Suprapubic skin (tissue), 4 donors: ENCODE results near the gene ERP29. TPM values are rescaled to one million over a fixed set of nuclear protein-coding genes. Genes with fewer than 3 reads are reported as not detected.

ENCODE experiments used
- DNase-seq, 2 donors: peaks; one replicate each; pipeline ENCODE4 v3.0.0-alpha.2; 2019; ENCODE audit warnings: low spot score in 2 of 2
- H3K27ac ChIP-seq: fragments of 200-600 bp; sonication (generic); one replicate; pipeline ENCODE4 v1.5.1; 2019
- H3K27me3 ChIP-seq: fragments of 200-600 bp; sonication (generic); one replicate; pipeline ENCODE4 v1.5.1; 2019
- H3K36me3 ChIP-seq: fragments of 200-600 bp; sonication (generic); one replicate; pipeline ENCODE4 v1.5.1; 2019
- H3K4me1 ChIP-seq: fragments of 200-600 bp; sonication (generic); one replicate; pipeline ENCODE4 v1.5.1; 2019
- H3K4me3 ChIP-seq: fragments of 200-600 bp; sonication (generic); one replicate; pipeline ENCODE4 v1.5.1; 2019; ENCODE audit warnings: mild to moderate bottlenecking
- H3K9me3 ChIP-seq: fragments of 200-600 bp; sonication (generic); one replicate; pipeline ENCODE4 v1.5.1; 2019
- CTCF ChIP-seq, 2 donors: fragments of 200-600 bp in 1 of 2; fragments of 450-650 bp in 1 of 2; sonication (generic) in 1 of 2; IDR thresholded peaks; one replicate each; pipeline ENCODE4 v1.5.1; 2016 to 2019; ENCODE audit warnings: antibody characterized with exemption in 2 of 2, mild to moderate bottlenecking in 1 of 2, moderate library complexity in 1 of 2
- EP300 ChIP-seq: sonication (generic); formaldehyde crosslinking; IDR thresholded peaks from one replicate; pipeline ENCODE4 v1.6.1; 2017; ENCODE audit warnings: antibody characterized with exemption
- POLR2A ChIP-seq, 2 donors: fragments of 450-650 bp; IDR thresholded peaks; one replicate each; pipeline ENCODE4 v1.6.1; 2017; ENCODE audit warnings: antibody characterized with exemption in 2 of 2, mild to moderate bottlenecking in 2 of 2, moderate library complexity in 2 of 2
- POLR2AphosphoS5 ChIP-seq, 3 donors: sonication (generic); formaldehyde crosslinking; IDR thresholded peaks; one replicate each; pipeline ENCODE4 v1.6.1; 2017; ENCODE audit warnings: antibody characterized with exemption in 3 of 3
- WGBS: methylation state at CpG from one replicate; pipeline ENCODE4 v1.1.5; 2018; 5-methylcytosine and 5-hydroxymethylcytosine counted together
- total RNA-seq, 4 donors: library from RNA; depleted of rRNA; stranded (reverse); fragments of >200 nt; gene quantifications; one replicate each; pipeline ENCODE4 v1.1.0, GENCODE V29; 2016

The ERP29 gene
- total RNA-seq, 4 donors from 2014 or later, result 40.8 to 71.0 (median 52.5) TPM

- WGBS, result 81% methylated on average over 4 of the region's 4 CpGs
- no peak overlapping the region for H3K27ac ChIP-seq
- no peak for DNase-seq
Observed at GRCh38 chr12:112046003-112046402, 32.8 kb downstream of the ERP29 start.

GRCh38 chr12:112049351-112049750, 36.1 kb downstream of the ERP29 start:
- no peaks in the 10 kb centered on the region for H3K4me1 ChIP-seq
- H3K27me3 ChIP-seq, result no peaks in the 10 kb centered on the region
- TF ChIP-seq POLR2AphosphoS5 (IDR thresholded peaks at IDR 0.05) (no peak), POLR2A (IDR thresholded peaks at IDR 0.05) (no peak), EP300 (no peak), CTCF (IDR thresholded peaks at IDR 0.05) (no peak)
- no peaks in the 10 kb centered on the region for H3K9me3 ChIP-seq
- H3K4me3 ChIP-seq, result no peak overlapping the region
- H3K36me3 ChIP-seq, result peaks cover 77% of the 10 kb centered on the region
- no peak overlapping the region for H3K27ac ChIP-seq
- no peak for DNase-seq
- 96% methylated on average over 13 of the region's 13 CpGs for WGBS

More at GRCh38 chr12:112046003-112046402, 32.8 kb downstream of the ERP29 start:
- Histone ChIP-seq H3K36me3 (peaks cover 85% of the 10 kb centered on the region), H3K4me1 (no peaks in the 10 kb centered on the region), H3K9me3 (no peaks in the 10 kb centered on the region), H3K27me3 (no peaks in the 10 kb centered on the region), H3K4me3 (no peak overlapping the region)
- no peak for TF ChIP-seq CTCF (IDR thresholded peaks at IDR 0.05)
- no peak for TF ChIP-seq POLR2AphosphoS5 (IDR thresholded peaks at IDR 0.05)
- no peak for TF ChIP-seq EP300
- no peak for TF ChIP-seq POLR2A (IDR thresholded peaks at IDR 0.05)

GRCh38 chr12:112061137-112061536, 47.9 kb downstream of the ERP29 start:
- H3K4me3 ChIP-seq, result no peak overlapping the region
- DNase-seq, result no peak
- H3K9me3 ChIP-seq, result no peaks in the 10 kb centered on the region
- TF ChIP-seq POLR2A (IDR thresholded peaks at IDR 0.05) (no peak), POLR2AphosphoS5 (IDR thresholded peaks at IDR 0.05) (no peak), EP300 (no peak), CTCF (IDR thresholded peaks at IDR 0.05) (no peak)
- H3K4me1 ChIP-seq, result no peaks in the 10 kb centered on the region
- no peak overlapping the region for H3K27ac ChIP-seq
- no peaks in the 10 kb centered on the region for H3K27me3 ChIP-seq
- peaks cover 96% of the 10 kb centered on the region for H3K36me3 ChIP-seq
- WGBS, result 93% methylated on average over 2 of the region's 2 CpGs

DNA sequence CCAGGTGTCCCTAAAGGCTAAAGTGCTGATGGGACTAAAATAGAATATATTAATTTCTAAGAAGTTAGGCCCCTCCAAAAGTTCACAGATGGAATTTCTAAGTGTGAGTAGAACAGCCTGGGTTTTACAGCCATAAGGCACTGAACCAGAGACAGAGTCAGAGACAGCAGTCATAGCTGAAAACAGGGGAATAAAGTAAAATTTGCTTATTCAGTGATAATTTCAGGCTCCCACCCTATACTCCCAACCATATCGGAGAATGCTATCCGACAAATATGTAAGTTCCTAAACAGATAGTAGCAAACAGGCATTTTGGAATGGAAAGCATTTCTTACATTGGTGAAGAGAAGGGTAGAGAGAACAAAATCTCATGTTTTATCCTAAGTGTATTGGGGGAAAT, 50.0 kb downstream of the ERP29 start:
- Histone ChIP-seq H3K4me1 (no peaks in the 10 kb centered on the region), H3K9me3 (no peaks in the 10 kb centered on the region), H3K27ac (no peak overlapping the region), H3K36me3 (peaks cover 98% of the 10 kb centered on the region), H3K4me3 (no peak overlapping the region), H3K27me3 (no peaks in the 10 kb centered on the region)
- DNase-seq, result no peak
- WGBS, result 96% methylated on average over 2 of the region's 2 CpGs
- TF ChIP-seq POLR2A (IDR thresholded peaks at IDR 0.05) (no peak), EP300 (no peak), POLR2AphosphoS5 (IDR thresholded peaks at IDR 0.05) (no peak), CTCF (IDR thresholded peaks at IDR 0.05) (no peak)

DNA sequence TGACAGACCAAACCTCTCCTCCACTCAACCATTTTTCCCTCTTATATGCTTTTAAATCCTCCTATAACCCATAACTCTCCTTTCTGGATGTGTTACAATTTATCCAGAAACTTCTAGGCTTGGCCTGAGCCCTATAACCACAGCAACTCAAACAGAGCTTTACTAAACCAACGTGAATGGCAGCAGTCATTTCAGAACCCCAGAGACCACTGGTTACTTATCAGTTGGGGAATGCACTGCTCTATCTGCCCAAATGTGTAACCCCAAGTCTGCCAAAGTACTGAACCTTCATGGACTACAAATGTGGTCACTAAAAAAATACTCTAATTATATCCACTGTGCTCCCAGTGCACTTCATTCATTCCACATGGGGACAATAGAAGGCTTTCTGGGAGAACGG, 53.3 kb downstream of the ERP29 start:
- H3K36me3 ChIP-seq, result peaks cover 99% of the 10 kb centered on the region

More for the DNA sequence above, 53.3 kb downstream of the ERP29 start:
- Histone ChIP-seq H3K27ac (no peak overlapping the region), H3K27me3 (no peaks in the 10 kb centered on the region), H3K4me3 (no peak overlapping the region), H3K9me3 (no peaks in the 10 kb centered on the region), H3K4me1 (no peaks in the 10 kb centered on the region)
- TF ChIP-seq EP300, result no peak
- TF ChIP-seq POLR2AphosphoS5 (IDR thresholded peaks at IDR 0.05), result no peak
- no peak for TF ChIP-seq CTCF (IDR thresholded peaks at IDR 0.05)
- TF ChIP-seq POLR2A (IDR thresholded peaks at IDR 0.05), result no peak
- DNase-seq, result no peak
- 89% methylated on average over 2 of the region's 2 CpGs for WGBS

Other genes starting within 250 kb of the ERP29 start
- 100 to 1,000 TPM; 111 to 156 (median 130) TPM for gene ALDH2, start 246.5 kb upstream of the ERP29 start, total RNA-seq
- gene MAPKAPK5, start 171.2 kb upstream of the ERP29 start, total RNA-seq, result 10 to 100 TPM; 38.9 to 69.7 (median 58.6) TPM
- 10 to 100 TPM; 16.0 to 25.1 (median 22.8) TPM for gene TMEM116, start 261 bp upstream of the ERP29 start, total RNA-seq
- gene NAA25, start 95.4 kb downstream of the ERP29 start, total RNA-seq, result 10 to 100 TPM; 21.1 to 68.6 (median 29.0) TPM
- 10 to 100 TPM; 44.6 to 88.1 (median 54.6) TPM for gene TRAFD1, start 112.1 kb downstream of the ERP29 start, total RNA-seq